ENCODE data around the gene SNCA.

Gene SNCA

GRCh38 chr4:89797117-89797516, 39.8 kb downstream of the SNCA start:
- no peaks in the 10 kb centered on the region for H3K9me3 Mint-ChIP-seq (ENCODE audit: low read depth)
- no peaks in the 10 kb centered on the region for H3K4me1 Mint-ChIP-seq (ENCODE audit: low read depth)
- no peaks in the 10 kb centered on the region for H3K36me3 Mint-ChIP-seq
- no peak overlapping the region for H3K27ac Mint-ChIP-seq
- peaks cover 2% of the 10 kb centered on the region for H3K27me3 Mint-ChIP-seq
- no peak overlapping the region for H3K4me3 Mint-ChIP-seq

- Mint-ChIP-seq H3K9me3 (ENCODE audit: low read depth) (no peaks in the 10 kb centered on the region), H3K27me3 (no peaks in the 10 kb centered on the region), H3K4me1 (ENCODE audit: low read depth) (no peaks in the 10 kb centered on the region), H3K27ac (no peak overlapping the region), H3K4me3 (no peak overlapping the region), H3K36me3 (no peaks in the 10 kb centered on the region)
These were observed 48.5 kb downstream of the SNCA start for GRCh38 chr4:89788206-89789072.

DNA sequence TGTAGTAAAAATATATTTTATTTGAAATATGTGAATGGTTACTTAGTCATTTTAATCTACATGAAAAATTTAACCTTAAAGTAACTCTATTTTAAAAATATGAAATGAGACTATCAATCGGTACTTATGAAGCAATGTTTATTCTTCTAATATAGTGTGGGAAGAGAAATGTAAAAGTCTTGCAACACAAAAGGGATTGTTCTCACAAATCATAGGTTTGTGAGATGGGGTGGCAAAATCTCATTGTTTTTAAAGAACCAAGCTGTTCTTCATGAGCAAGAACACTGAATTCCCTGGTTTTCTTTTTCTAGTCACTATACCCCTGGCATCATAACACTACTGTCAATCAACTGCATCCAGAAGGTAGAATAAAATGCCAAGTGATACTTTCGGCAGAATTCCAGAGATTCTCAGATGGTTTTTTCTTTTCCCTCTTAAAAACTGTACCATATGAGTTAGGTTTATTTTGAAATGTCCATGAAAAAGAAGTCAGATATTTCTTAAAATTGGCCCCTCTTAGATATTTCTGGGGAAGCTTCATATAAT, 52.2 kb downstream of the SNCA start:
- H3K27me3 Mint-ChIP-seq: no peaks in the 10 kb centered on the region
- H3K36me3 Mint-ChIP-seq: no peaks in the 10 kb centered on the region
- H3K4me3 Mint-ChIP-seq: no peak overlapping the region
- H3K4me1 Mint-ChIP-seq (ENCODE audit: low read depth): no peaks in the 10 kb centered on the region
- H3K9me3 Mint-ChIP-seq (ENCODE audit: low read depth): no peaks in the 10 kb centered on the region
- H3K27ac Mint-ChIP-seq: no peak overlapping the region

DNA sequence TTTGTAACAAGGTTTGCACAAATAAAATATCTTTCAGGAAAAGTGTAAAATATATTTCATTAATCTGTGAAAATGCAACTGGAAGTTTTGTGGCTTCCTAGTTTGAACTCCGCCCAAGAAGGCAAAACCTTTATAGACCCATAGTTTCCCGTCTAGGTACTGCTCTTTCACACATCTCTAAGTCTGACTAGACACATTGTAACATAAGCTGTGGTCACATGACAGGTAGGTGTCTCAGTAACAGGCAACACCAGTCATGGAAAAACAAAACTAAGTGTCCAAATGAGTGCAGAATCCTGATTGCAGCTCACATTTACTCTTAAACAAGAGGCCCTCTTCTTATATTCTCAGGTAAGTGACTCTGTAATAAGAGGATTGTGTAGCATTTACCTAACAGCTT, 55.6 kb downstream of the SNCA start:
- Mint-ChIP-seq H3K27me3 (peaks cover 2% of the 10 kb centered on the region), H3K4me1 (ENCODE audit: low read depth) (no peaks in the 10 kb centered on the region), H3K36me3 (no peaks in the 10 kb centered on the region), H3K4me3 (no peak overlapping the region), H3K27ac (no peak overlapping the region), H3K9me3 (ENCODE audit: low read depth) (peaks cover 9% of the 10 kb centered on the region)

GRCh38 chr4:89773805-89774204, 63.2 kb downstream of the SNCA start:
- H3K27ac Mint-ChIP-seq: no peak overlapping the region

DNA sequence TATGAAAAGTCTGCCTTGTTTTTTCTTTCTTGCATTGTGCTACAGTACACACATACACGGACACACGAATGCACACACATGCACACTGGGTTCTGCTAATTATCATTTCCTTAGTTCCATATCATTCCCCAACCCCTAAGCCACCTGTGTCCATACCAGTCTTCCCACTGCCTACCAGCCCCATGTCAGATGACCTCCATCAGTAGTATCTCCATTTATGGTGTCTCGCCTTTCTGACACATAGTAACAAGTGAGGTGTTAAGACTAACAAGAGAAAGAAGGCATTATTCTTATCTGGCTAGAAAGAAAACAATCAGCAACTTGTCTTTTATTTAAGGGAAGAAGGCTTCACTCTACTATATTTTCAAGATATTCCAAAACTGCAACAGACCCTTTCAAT, 67.1 kb downstream of the SNCA start:
- H3K4me1 Mint-ChIP-seq (ENCODE audit: low read depth): no peaks in the 10 kb centered on the region
- peaks cover 5% of the 10 kb centered on the region for H3K27me3 Mint-ChIP-seq
- H3K27ac Mint-ChIP-seq: no peak overlapping the region
- no peaks in the 10 kb centered on the region for H3K36me3 Mint-ChIP-seq
- H3K9me3 Mint-ChIP-seq (ENCODE audit: low read depth): no peaks in the 10 kb centered on the region
- H3K4me3 Mint-ChIP-seq: no peak overlapping the region

More at GRCh38 chr4:89773805-89774204, 63.2 kb downstream of the SNCA start:
- Mint-ChIP-seq H3K9me3 (ENCODE audit: low read depth) (peaks cover 6% of the 10 kb centered on the region), H3K4me1 (ENCODE audit: low read depth) (no peaks in the 10 kb centered on the region), H3K27me3 (peaks cover 9% of the 10 kb centered on the region), H3K36me3 (no peaks in the 10 kb centered on the region), H3K4me3 (no peak overlapping the region)

DNA sequence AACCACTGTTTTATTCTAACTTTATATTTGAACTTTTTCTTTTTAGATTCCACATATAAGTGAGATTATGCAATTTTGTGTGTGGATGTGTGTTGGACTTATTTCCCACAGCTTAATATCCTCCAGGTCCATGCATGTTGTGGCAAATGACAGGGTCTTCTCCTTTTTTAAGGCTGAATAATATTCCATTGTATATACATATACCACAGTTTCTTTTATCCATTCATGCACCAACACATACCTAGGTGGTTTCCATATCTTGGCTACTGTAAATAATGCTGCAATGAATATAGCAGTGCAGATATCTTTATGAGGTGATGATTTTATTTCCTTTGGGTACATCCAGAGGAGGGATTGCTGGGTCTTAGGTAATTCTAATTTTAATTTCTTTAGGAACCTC, 69.0 kb downstream of the SNCA start:
- H3K36me3 Mint-ChIP-seq: no peaks in the 10 kb centered on the region
- H3K27ac Mint-ChIP-seq: no peak overlapping the region
- peaks cover 3% of the 10 kb centered on the region for H3K27me3 Mint-ChIP-seq
- H3K4me1 Mint-ChIP-seq (ENCODE audit: low read depth): no peaks in the 10 kb centered on the region
- H3K9me3 Mint-ChIP-seq (ENCODE audit: low read depth): no peaks in the 10 kb centered on the region
- no peak overlapping the region for H3K4me3 Mint-ChIP-seq

- H3K4me1 Mint-ChIP-seq (ENCODE audit: low read depth): no peaks in the 10 kb centered on the region
- no peak overlapping the region for H3K4me3 Mint-ChIP-seq
- H3K27ac Mint-ChIP-seq: no peak overlapping the region
- no peaks in the 10 kb centered on the region for H3K9me3 Mint-ChIP-seq (ENCODE audit: low read depth)
- peaks cover 3% of the 10 kb centered on the region for H3K27me3 Mint-ChIP-seq
- no peaks in the 10 kb centered on the region for H3K36me3 Mint-ChIP-seq
These were observed 71.0 kb downstream of the SNCA start for GRCh38 chr4:89765966-89766365.

DNA sequence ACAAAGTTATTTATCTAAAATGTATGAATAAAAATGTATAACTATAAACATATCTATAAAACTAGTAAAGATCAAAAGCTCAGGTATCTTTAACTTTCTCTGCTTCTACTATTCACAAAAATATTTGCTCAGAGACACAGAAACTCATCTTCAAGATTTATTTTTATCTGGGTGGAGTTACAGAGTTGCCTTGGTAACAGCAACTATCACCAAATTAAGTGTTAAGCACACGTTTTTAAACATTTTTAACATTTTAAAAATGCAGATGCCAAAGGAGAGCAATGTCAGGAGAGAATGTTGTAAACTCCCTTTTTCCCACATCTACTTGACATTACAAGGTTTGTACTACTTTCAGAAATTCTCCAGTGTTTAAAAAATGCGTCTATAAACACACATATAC, 71.4 kb downstream of the SNCA start:
- Mint-ChIP-seq H3K4me1 (ENCODE audit: low read depth) (no peaks in the 10 kb centered on the region), H3K9me3 (ENCODE audit: low read depth) (no peaks in the 10 kb centered on the region), H3K4me3 (no peak overlapping the region), H3K27ac (no peak overlapping the region), H3K27me3 (peaks cover 3% of the 10 kb centered on the region), H3K36me3 (no peaks in the 10 kb centered on the region)

GRCh38 chr4:89762311-89762710, 74.7 kb downstream of the SNCA start:
- Mint-ChIP-seq H3K9me3 (ENCODE audit: low read depth) (no peaks in the 10 kb centered on the region), H3K36me3 (no peaks in the 10 kb centered on the region), H3K27ac (no peak overlapping the region), H3K4me3 (no peak overlapping the region), H3K4me1 (ENCODE audit: low read depth) (no peaks in the 10 kb centered on the region), H3K27me3 (no peaks in the 10 kb centered on the region)

GRCh38 chr4:89759426-89759825, 77.5 kb downstream of the SNCA start:
- Mint-ChIP-seq H3K4me3 (no peak overlapping the region), H3K27ac (no peak overlapping the region), H3K36me3 (no peaks in the 10 kb centered on the region), H3K4me1 (ENCODE audit: low read depth) (no peaks in the 10 kb centered on the region), H3K27me3 (no peaks in the 10 kb centered on the region), H3K9me3 (ENCODE audit: low read depth) (no peaks in the 10 kb centered on the region)

DNA sequence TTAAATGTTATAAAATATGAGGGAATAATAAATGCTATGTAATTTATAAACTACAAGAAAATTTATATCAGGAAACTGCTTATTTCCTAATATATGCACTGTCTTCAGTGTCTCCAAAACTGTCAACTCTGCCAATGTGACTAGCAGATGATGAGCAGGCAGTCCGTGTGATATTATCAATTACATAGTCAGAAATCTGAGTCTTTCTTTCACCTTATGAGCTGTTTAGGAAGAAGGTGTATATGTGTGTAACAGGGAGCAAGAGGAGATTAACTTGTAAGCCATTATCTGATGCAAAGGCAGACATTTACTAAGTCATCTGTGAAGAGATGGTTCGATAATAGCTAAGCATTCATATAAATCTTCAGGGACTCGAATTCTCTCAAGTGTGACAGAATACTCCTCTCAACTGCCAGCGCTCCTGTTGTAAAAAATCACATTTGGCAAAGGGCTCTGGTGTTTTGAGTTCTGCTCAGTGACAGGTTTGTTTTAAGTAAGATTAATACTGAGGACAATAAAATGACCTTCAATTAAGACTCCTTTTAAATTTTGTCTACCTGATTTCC, 79.7 kb downstream of the SNCA start:
- Mint-ChIP-seq H3K4me1 (ENCODE audit: low read depth) (no peaks in the 10 kb centered on the region), H3K27ac (no peak overlapping the region), H3K9me3 (ENCODE audit: low read depth) (no peaks in the 10 kb centered on the region)

DNA sequence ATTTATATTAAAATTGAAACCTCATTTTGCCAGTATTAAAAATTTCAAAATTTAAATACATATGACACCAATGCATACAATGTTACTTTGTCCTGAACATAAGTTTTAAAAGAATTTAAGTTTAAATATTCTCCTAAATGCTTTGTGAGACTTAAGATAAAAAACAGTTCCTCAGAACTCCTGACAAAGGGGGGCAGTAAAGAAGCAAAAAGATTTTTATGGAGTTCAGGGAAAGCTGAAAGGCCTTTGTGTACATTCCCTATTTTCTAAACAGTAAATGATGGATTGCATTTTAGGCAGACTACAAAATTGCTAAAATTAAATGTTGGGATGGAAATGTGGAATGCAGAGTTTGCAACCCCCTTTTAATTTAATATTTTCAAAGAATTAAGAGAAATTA, 81.7 kb downstream of the SNCA start:
- Mint-ChIP-seq H3K4me1 (ENCODE audit: low read depth) (no peaks in the 10 kb centered on the region), H3K4me3 (no peak overlapping the region), H3K27me3 (no peaks in the 10 kb centered on the region)

More for the DNA sequence above, 79.7 kb downstream of the SNCA start:
- Mint-ChIP-seq H3K27me3 (no peaks in the 10 kb centered on the region), H3K36me3 (no peaks in the 10 kb centered on the region), H3K4me3 (no peak overlapping the region)

DNA sequence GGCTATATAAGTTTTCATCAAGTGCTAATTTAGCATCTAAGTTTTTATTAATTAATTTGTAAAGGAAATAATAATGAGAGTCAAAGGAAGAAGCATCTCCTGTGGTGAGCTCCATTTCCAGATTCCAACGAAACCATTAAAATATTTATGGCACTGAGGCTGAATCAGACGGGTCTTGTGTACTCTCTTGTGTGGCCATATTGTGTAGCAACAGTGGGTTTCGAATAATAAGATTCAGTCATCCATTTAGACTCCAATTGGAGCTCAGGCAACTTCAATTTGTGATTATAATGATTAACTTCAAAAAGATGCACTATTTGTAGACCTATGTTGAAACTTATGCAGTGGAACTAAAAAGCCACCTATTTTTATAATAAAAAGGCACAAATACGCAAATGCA, 82.4 kb downstream of the SNCA start:
- Mint-ChIP-seq H3K4me3 (no peak overlapping the region), H3K27ac (no peak overlapping the region), H3K36me3 (no peaks in the 10 kb centered on the region), H3K9me3 (ENCODE audit: low read depth) (no peaks in the 10 kb centered on the region), H3K27me3 (no peaks in the 10 kb centered on the region), H3K4me1 (ENCODE audit: low read depth) (no peaks in the 10 kb centered on the region)

More for the DNA sequence above, 81.7 kb downstream of the SNCA start:
- Mint-ChIP-seq H3K27ac (no peak overlapping the region), H3K9me3 (ENCODE audit: low read depth) (no peaks in the 10 kb centered on the region), H3K36me3 (no peaks in the 10 kb centered on the region)

DNA sequence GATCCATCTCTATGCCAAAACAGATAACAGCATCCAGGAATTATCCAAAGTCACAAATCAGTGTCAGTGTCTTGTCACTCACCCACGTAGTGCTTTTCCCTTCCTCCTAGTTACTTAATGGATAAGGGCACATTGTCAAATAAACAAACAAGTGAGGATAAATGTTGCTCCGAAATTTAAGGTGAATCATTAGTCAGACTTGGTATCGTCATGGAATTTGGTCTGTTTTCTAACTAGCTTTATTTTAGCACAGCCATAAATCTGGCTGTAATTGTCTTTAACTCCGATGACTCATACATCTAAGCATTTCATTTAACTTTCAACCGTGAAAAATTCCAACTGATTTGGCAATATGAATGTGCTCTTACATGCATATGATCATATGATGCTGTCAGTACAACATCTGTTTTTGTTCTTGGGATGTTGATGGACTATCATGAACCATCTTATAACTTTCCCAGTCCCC, 83.3 kb downstream of the SNCA start:
- Mint-ChIP-seq H3K36me3 (no peaks in the 10 kb centered on the region), H3K27ac (no peak overlapping the region), H3K4me3 (no peak overlapping the region), H3K9me3 (ENCODE audit: low read depth) (no peaks in the 10 kb centered on the region), H3K4me1 (ENCODE audit: low read depth) (no peaks in the 10 kb centered on the region), H3K27me3 (no peaks in the 10 kb centered on the region)

All from activated naive CD8-positive, alpha-beta T cell (primary cell).